Endometrium (tissue), 2 donors: Measurements from ENCODE around the gene BMAL1.

Source experiments
- FAIRE-seq: peaks from 2 replicates; lab custom pipeline; 2012; peaks lifted over from hg19 to GRCh38; lab: Jason Lieb, UNC
- donor health status: control.
- donor health status: control.

Gene BMAL1

GRCh38 chr11:13291800-13292199 is 14.2 kb downstream of the BMAL1 start:
- no peak for FAIRE-seq

GRCh38 chr11:13292970-13293369 is 15.4 kb downstream of the BMAL1 start:
- no peak for FAIRE-seq

- no peak for FAIRE-seq
These were observed 16.6 kb downstream of the BMAL1 start for GRCh38 chr11:13294178-13294577.

DNA sequence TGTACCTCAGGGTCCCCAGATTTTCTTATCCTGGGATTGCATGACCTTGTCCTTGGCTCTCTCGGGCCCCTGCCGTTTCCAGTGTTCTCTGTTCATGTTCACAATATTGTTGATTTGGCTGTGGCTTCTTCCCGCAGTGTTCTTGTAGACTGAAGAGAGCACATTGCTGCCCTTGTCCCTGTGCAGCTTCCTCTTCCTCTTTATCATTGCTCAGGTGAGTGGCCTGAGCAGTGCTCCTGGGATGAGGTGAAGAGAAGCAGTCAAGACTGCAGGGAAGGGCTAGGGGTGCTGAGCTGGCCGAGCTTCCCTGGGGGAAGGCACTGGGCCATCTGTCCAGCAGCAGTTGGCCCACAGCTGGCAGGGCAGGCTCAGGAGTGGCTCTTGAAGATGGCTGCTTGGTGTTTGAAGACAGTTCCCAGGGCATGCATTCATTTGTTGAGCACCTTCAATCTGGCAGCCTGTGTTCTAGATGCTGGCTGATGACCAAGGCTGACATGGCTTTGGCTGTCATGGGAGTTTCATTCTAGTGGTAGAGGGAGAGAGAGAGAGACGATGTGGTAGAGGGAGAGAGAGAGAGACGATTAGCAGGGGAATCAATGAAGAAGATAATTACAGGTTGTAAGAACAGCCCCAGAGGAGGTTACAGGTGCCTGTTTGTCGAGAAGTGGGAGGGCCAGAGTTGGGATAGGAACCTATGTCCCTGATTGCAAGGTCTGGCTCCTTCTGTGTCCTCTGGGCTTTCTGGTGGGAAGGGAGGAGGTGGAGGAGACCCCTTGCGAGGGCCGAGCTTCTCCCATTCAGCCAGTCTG is 17.4 kb downstream of the BMAL1 start:
- FAIRE-seq, result no peak

- no peak for FAIRE-seq
These were observed 19.8 kb downstream of the BMAL1 start for GRCh38 chr11:13297308-13297916.

DNA sequence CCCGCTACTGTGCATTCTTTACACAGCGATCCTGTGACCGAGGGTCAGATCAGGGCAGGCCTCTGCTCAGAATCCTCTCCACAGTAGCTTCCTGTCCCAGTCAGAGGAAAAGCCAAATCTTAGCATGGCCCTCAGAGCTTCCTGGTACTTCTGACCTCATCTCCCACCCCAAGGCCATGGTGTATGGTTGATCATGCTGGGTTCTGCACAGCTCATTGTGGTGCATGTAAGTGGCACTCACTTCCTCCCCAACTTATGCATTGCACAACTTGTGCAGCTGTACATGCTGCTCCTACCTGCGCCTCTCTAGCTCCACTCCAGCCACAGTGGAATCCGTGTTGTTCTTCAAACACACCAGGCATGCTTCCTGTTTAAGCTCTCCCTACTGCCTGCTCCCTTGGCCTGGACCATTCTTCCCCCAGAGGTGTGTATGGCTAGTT is 20.3 kb downstream of the BMAL1 start:
- no peak for FAIRE-seq

DNA sequence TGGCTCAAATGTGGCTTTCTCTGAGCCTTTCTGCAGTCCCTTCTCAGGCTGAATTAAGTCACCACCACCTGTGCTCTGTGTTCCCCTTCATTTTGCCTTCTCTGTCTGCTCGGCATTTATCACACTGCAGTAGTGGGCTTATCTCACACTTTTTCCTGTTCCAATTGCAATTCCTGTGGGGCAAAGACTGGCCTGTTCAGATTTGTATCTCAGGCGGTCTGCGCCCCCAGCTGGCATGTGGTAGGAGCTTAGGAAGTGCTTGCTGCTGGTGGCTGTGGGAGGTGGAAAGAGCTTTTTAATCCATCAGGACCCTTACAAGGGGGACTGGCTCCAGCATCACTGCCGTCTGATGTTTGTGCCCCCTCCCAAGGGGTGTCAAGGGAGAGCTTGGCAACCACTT is 21.2 kb downstream of the BMAL1 start:
- no peak for FAIRE-seq

DNA sequence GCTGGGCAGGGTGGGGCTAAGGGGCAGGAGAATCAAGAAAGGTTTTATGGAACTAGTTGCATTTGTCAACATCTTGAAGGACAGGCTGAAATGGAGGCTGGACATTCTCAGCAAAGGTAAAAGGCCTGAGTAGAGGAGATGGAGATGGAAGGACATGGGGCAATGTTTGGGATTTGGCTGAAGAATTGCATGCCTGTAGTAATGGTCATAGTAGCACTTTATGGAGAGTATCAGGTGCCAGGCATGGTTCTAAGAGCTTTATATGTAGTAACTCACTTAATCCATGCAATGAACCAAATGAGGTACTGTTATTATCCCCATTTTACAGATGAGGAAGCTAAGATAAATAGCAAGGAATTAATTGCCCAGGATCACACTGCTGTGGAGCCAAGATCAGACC is 23.9 kb downstream of the BMAL1 start:
- no peak for FAIRE-seq

DNA sequence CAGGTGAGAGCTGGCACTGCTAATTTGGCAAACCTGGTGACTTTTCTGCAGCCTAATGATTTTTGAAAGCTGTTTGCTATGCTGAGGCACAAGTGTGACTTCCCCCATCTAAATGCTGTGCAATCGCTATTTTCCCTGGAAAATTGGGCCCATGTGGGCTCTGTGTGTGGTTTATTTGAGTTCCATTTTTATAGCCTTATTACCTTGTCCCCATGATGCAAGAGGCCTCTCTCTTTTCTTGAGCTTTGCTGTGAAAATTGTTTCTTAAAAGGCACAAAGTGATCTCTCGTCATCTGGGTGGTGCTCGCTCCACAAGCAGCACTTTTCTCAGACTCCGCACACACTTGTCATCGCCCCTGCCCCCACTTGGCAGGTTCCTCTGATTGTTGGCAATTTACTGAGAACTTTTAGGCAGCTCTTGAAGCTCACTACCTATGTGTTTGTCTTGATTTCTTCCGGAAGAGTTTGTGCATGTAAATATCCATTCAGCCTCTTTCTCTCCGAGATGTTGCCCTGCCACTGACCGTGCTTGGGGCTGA is 24.9 kb downstream of the BMAL1 start:
- no peak for FAIRE-seq

GRCh38 chr11:13303668-13304649 is 26.4 kb downstream of the BMAL1 start:
- FAIRE-seq, result no peak

GRCh38 chr11:13304655-13305335 is 27.2 kb downstream of the BMAL1 start:
- no peak for FAIRE-seq

DNA sequence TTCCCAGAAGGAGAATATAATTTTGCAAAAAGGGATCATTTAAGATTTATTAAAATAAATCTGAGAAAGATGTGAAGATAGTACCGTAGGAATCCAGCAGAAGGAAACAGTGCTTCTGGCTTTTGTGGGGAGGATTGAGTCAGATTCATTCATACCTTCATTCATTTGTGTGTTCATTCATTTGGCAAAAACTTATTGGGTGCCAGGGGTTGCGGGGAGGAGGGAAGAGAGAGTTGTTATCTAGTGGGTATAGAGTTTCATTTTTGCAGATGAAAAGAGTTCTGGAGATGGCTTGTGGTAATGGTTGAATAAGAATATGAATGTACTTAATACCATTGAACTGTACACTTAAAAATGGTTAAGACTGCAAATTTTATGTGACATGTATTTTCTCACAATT is 31.1 kb downstream of the BMAL1 start:
- no peak for FAIRE-seq

DNA sequence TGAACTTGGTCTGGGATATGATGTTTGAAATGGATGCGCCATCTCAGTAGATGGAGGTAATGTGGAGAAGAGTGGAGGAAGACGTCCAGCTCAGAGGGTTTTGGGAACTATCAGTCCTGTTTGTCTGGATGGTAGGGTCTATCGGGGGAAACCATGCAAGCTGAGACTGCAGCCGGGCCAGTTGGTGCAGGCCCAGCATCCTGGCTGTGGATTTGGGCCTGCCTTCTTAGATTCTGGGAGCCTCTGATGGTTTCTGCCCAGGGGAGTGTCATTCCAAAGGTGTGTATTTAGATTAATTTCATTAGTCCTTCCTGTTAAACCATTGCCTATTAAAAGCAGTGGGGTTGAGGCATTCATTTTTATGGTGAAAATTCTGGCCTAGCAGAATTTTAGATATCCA is 31.6 kb downstream of the BMAL1 start:
- no peak for FAIRE-seq

DNA sequence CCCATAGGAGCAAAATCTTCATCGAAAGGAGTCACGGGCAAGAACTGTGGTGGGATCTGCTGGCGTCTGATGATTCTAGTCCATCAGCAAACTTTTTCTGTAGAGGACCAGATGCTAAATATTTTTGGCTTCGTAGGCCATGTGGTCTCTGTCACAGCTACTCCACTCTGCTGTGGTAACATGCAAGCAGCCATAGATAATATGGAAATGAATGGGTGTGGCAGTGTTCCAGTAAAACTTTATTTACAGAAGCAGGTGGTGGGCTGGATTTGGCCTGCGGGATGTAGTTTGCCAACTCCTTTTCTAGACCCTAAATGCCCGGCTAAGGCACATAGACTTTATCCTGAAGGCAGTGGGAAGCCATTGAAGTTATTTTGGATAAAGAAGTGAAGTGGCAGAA is 32.9 kb downstream of the BMAL1 start:
- FAIRE-seq, result no peak

GRCh38 chr11:13311570-13311969 is 34.0 kb downstream of the BMAL1 start:
- no peak for FAIRE-seq

GRCh38 chr11:13313005-13313819 is 35.6 kb downstream of the BMAL1 start:
- FAIRE-seq, result no peak

- no peak for FAIRE-seq
These were observed 37.2 kb downstream of the BMAL1 start for GRCh38 chr11:13314676-13315394.

DNA sequence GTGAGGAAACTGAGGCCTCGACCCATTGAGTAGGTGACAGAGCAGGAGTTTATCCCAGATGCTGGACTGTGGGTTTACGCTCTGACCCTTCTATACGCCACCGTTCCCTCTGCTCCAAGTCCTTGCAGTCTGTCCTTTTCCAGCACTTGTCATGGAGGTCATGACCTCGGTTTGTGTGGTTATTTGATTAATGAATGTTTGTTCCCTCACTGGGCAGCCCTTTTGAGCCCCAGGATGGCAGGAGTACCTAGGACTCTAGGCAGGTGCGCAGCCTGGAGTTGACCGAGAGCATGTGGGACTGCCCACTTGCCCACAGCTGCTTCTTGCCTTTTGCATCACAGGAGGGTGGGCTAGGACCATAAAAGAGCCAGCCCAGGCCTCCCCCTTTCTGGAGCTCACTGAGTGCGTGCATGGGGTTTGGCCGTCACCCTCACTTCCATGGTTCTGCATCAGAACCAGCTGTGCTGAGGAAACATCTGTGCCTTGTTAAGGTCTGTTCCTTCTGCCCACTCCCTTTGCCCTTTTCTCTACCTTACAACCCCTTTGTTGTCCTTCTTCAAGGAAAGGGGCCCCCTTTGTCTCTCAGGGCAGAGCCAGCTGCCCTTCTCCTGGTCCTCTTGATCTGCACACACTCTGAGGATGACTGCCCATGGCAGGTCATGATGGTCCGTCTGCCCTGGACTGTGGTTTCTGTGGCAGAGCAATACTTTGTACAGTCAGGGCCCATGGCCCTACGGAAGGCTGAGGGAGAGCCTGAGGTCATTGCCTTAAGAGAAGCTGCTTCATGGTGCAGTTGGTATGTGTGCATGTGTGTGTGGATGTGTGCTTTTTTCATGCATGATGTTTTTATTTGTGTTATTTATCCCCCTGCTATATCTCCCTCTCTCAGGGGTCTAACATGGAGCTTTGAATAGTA is 38.2 kb downstream of the BMAL1 start:
- FAIRE-seq, result no peak

DNA sequence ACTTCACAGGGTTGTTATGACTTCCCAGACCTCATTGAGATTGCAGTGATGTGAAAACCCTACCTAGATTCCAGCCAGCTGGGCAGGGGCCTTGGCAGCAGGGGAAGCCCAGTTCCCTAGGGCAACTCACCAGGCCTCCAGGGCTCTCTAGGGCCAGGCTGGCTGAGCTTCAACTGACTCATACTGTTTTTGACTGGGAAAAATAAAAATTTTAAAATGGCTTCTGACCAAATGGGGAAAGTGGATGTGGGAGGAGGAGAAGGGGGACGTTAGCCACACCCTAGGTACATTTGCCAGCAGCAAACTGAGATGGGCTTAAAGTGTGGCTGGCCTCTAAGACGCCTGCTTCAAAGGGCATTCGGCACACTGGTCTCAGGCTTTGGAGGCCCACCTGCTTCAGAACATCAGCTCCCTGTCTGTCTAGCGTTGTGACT is 39.0 kb downstream of the BMAL1 start:
- FAIRE-seq, result no peak
